HG02840 (cell line): ENCODE data around the gene SMIM3.
"Not testable (repeated sequence)": the region's sequence is repeated elsewhere in the genome, so short reads cannot be mapped to it uniquely, and the experiment has no call there.

ENCODE experiments used
- ATAC-seq: cut with Tn5 transposase; IDR thresholded peaks from one replicate; pipeline ENCODE4 v1.9.1; 2021; ENCODE audit warnings: mild to moderate bottlenecking, moderate library complexity, moderate number of reproducible peaks; ENCODE audit not compliant: unreplicated experiment, low FRiP score

SMIM3 gene

GRCh38 chr5:150778517-150779396, at the start of gene SMIM3:
Gene SMIM3 (plus strand): TSS chr5:150778757. CDS start chr5:150795441, 16,684 bp downstream.
- ATAC-seq: no peak

- ATAC-seq: no peak
Observed at GRCh38 chr5:150729859-150730258, 48.7 kb upstream of the SMIM3 start.

- ATAC-seq: no peak
Observed at GRCh38 chr5:150731669-150732242, 46.8 kb upstream of the SMIM3 start.

- ATAC-seq: no peak
Observed at GRCh38 chr5:150734579-150735384, 43.8 kb upstream of the SMIM3 start.

- no peak for ATAC-seq
Observed at GRCh38 chr5:150738862-150739261, 39.7 kb upstream of the SMIM3 start.

GRCh38 chr5:150740992-150741391, 37.6 kb upstream of the SMIM3 start:
- ATAC-seq: no peak

- not testable (repeated sequence) for ATAC-seq
Observed at GRCh38 chr5:150742455-150743141, 36.0 kb upstream of the SMIM3 start.

- not testable (repeated sequence) for ATAC-seq
Observed at GRCh38 chr5:150743142-150743488, 35.4 kb upstream of the SMIM3 start.

- no peak for ATAC-seq
Observed at GRCh38 chr5:150750469-150750868, 28.1 kb upstream of the SMIM3 start.

- no peak for ATAC-seq
Observed at GRCh38 chr5:150751096-150751891, 27.3 kb upstream of the SMIM3 start.

GRCh38 chr5:150753463-150753862, 25.1 kb upstream of the SMIM3 start:
- no peak for ATAC-seq

- no peak for ATAC-seq
Observed at GRCh38 chr5:150753863-150754262, 24.7 kb upstream of the SMIM3 start.

GRCh38 chr5:150757087-150757649, 21.4 kb upstream of the SMIM3 start:
- ATAC-seq: no peak

GRCh38 chr5:150758203-150758530, 20.4 kb upstream of the SMIM3 start:
- ATAC-seq: peak; percentile 15

GRCh38 chr5:150758531-150759333, 19.8 kb upstream of the SMIM3 start, which contains the start of gene DCTN4:
Gene DCTN4 (minus strand): TSS chr5:150759017. CDS start chr5:150758993, 24 bp downstream.
- ATAC-seq: peak; percentile 94

GRCh38 chr5:150759334-150759583, 19.3 kb upstream of the SMIM3 start:
- no peak for ATAC-seq

GRCh38 chr5:150762211-150762610, 16.3 kb upstream of the SMIM3 start:
- no peak for ATAC-seq

GRCh38 chr5:150763023-150763769, 15.4 kb upstream of the SMIM3 start:
- ATAC-seq: no peak
